Measurements from ENCODE around the gene AURKA. TPM values are rescaled to one million over a fixed set of nuclear protein-coding genes. Genes with fewer than 3 reads are reported as not detected.

The AURKA gene
- total and polyA plus RNA-seq, 8 donors = 0.45 to 27.7 (median 6.9) TPM

DNA sequence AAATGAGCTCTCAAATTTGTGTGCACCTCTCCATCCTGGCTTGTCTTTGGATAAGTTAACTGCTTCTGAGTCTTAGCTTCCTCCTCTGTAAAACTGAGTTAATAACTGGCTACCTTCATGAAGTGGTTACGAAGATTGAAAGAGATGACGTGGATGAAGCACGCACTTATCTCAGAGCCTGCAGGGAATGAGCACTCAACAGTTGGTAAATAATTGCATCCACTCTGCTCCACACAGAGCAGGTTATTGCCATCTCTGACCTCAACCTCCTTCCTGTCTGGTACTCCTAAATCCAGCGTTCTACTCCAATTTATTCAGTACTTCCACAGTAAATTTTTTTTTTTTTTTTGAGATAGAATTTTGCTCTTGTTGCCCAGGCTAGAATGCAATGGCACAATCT is 6.9 kb downstream of the AURKA start:
- TF ChIP-seq EP300 (IDR thresholded peaks at IDR 0.05) = no peak
- TF ChIP-seq, protein P1, sequence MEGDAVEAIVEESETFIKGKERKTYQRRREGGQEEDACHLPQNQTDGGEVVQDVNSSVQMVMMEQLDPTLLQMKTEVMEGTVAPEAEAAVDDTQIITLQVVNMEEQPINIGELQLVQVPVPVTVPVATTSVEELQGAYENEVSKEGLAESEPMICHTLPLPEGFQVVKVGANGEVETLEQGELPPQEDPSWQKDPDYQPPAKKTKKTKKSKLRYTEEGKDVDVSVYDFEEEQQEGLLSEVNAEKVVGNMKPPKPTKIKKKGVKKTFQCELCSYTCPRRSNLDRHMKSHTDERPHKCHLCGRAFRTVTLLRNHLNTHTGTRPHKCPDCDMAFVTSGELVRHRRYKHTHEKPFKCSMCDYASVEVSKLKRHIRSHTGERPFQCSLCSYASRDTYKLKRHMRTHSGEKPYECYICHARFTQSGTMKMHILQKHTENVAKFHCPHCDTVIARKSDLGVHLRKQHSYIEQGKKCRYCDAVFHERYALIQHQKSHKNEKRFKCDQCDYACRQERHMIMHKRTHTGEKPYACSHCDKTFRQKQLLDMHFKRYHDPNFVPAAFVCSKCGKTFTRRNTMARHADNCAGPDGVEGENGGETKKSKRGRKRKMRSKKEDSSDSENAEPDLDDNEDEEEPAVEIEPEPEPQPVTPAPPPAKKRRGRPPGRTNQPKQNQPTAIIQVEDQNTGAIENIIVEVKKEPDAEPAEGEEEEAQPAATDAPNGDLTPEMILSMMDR (IDR thresholded peaks at IDR 0.05) = no peak
- TF ChIP-seq POLR2A (IDR thresholded peaks at IDR 0.05) = no peak
- no peak for TF ChIP-seq POLR2AphosphoS5 (IDR thresholded peaks at IDR 0.05)
- Histone ChIP-seq H3K9me3 (no peaks in the 10 kb centered on the region), H3K27me3 (no peaks in the 10 kb centered on the region), H3K36me3 (peaks cover 0 to 60% (median 8%) of the 10 kb centered on the region in 4 donors), H3K4me1 (peaks cover 0 to 13% (median 2%) of the 10 kb centered on the region in 4 donors), H3K4me3 (no peak overlapping the region), H3K27ac (no peak overlapping the region)
- DNase-seq = no peak
- intact Hi-C loops (cut with DNase I; ENCODE audit: low total_unique reads) = no loop called here
- WGBS, 5 donors = 89 to 97% (median 96%) methylated on average over 4 of the region's 4 CpGs

- Histone ChIP-seq H3K36me3 (peaks cover 0 to 58% (median 8%) of the 10 kb centered on the region in 4 donors), H3K4me3 (no peak overlapping the region), H3K27ac (no peak overlapping the region), H3K9me3 (no peaks in the 10 kb centered on the region), H3K4me1 (peaks cover 0 to 10% (median 5%) of the 10 kb centered on the region in 4 donors), H3K27me3 (no peaks in the 10 kb centered on the region)
- no peak for DNase-seq
- WGBS, 5 donors = 88 to 93% (median 91%) methylated on average over 8 of the region's 8 CpGs
- TF ChIP-seq EP300 (IDR thresholded peaks at IDR 0.05) = no peak
- no peak for TF ChIP-seq POLR2A (IDR thresholded peaks at IDR 0.05)
- TF ChIP-seq, protein P1 (IDR thresholded peaks at IDR 0.05) = no peak
- TF ChIP-seq POLR2AphosphoS5 (IDR thresholded peaks at IDR 0.05) = no peak
- intact Hi-C loops (cut with DNase I; ENCODE audit: low total_unique reads) = no loop called here
Measured at GRCh38 chr20:56383334-56383733, 8.7 kb downstream of the AURKA start.

GRCh38 chr20:56382696-56383095 is 9.3 kb downstream of the AURKA start:
- TF ChIP-seq, protein P1 (IDR thresholded peaks at IDR 0.05) = no peak
- TF ChIP-seq EP300 (IDR thresholded peaks at IDR 0.05) (no peak), POLR2A (IDR thresholded peaks at IDR 0.05) (no peak), POLR2AphosphoS5 (IDR thresholded peaks at IDR 0.05) (no peak)
- DNase-seq = no peak
- WGBS, 5 donors = 37 to 57% (median 44%) methylated on average over 4 of the region's 4 CpGs
- H3K27ac ChIP-seq = no peak overlapping the region
- H3K4me1 ChIP-seq = peaks cover 0 to 10% (median 5%) of the 10 kb centered on the region in 4 donors
- H3K27me3 ChIP-seq = no peaks in the 10 kb centered on the region
- H3K36me3 ChIP-seq = peaks cover 0 to 58% (median 8%) of the 10 kb centered on the region in 4 donors
- H3K4me3 ChIP-seq = no peak overlapping the region
- intact Hi-C loops (cut with DNase I; ENCODE audit: low total_unique reads) = no loop called here
- H3K9me3 ChIP-seq = no peaks in the 10 kb centered on the region

DNA sequence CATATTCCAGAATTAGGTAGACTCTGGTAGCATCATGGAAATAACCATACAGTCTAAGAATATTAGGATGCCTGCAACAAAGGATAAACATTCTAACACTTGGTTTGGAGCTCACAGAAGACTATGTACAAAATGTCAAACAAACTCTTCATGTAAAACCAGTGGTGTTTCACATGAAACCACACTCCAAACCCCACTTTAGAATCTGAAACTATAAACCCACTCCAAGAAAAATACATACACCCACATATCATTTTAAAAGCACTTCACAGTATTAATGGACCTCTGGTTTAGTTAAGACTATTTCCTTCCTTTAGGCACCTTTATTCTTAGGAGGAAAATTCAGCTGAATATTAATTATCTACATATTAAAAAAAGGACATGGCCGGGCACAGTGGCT is 10.5 kb downstream of the AURKA start:
- H3K4me1 ChIP-seq = peaks cover 0 to 10% (median 5%) of the 10 kb centered on the region in 4 donors
- no peak for DNase-seq
- H3K4me3 ChIP-seq = no peak overlapping the region
- TF ChIP-seq POLR2A (IDR thresholded peaks at IDR 0.05) = no peak
- TF ChIP-seq POLR2AphosphoS5 (IDR thresholded peaks at IDR 0.05) = no peak
- TF ChIP-seq, protein P1 (IDR thresholded peaks at IDR 0.05) = no peak
- TF ChIP-seq EP300 (IDR thresholded peaks at IDR 0.05) = no peak
- H3K36me3 ChIP-seq = peaks cover 0 to 54% (median 8%) of the 10 kb centered on the region in 4 donors
- no peak overlapping the region for H3K27ac ChIP-seq
- H3K27me3 ChIP-seq = no peaks in the 10 kb centered on the region
- no peaks in the 10 kb centered on the region for H3K9me3 ChIP-seq
- intact Hi-C loops (cut with DNase I; ENCODE audit: low total_unique reads) = no loop called here
- WGBS, 5 donors = 87 to 96% (median 92%) methylated on average over 1 of the region's 1 CpG
